Mesendoderm (in vitro differentiated cells): ENCODE measurements around the gene PDZRN3.
A peak's percentile ranks its signal among the peaks of the same experiment; 100 is the strongest.

Experiments
- DNase-seq: peaks from one replicate; pipeline ENCODE4 v3.0.0; 2013
- H2AK5ac ChIP-seq: 2 replicates; pipeline ENCODE4 v1.6.1; 2013; ENCODE audit warnings: low read length, inconsistent platforms
- H2BK120ac ChIP-seq: 2 replicates; pipeline ENCODE4 v1.6.1; 2013; ENCODE audit warnings: low read depth, mild to moderate bottlenecking, low read length, moderate library complexity, mixed read lengths
- H2BK15ac ChIP-seq: replicated peaks from 2 replicates; pipeline ENCODE4 v1.6.1; 2013; ENCODE audit warnings: low read depth, mild to moderate bottlenecking, moderate library complexity
- H2BK5ac ChIP-seq: 2 replicates; pipeline ENCODE4 v1.6.1; 2013; ENCODE audit warnings: low read length, inconsistent platforms
- H3K18ac ChIP-seq: 2 replicates; pipeline ENCODE4 v1.6.1; 2013; ENCODE audit warnings: mild to moderate bottlenecking, low read length, mixed read lengths
- H3K23ac ChIP-seq: one replicate; pipeline ENCODE4 v1.6.1; 2013; ENCODE audit warnings: low read length
- H3K27ac ChIP-seq: 2 replicates; pipeline ENCODE4 v1.5.1; 2013; ENCODE audit warnings: low read depth, mild to moderate bottlenecking, inconsistent platforms, low read length, moderate library complexity
- H3K27me3 ChIP-seq: 2 replicates; pipeline ENCODE4 v1.6.1; 2013; ENCODE audit warnings: low read length, control low read depth, mild to moderate bottlenecking, inconsistent platforms; ENCODE audit not compliant: insufficient read depth, poor library complexity
- H3K36me3 ChIP-seq: 2 replicates; pipeline ENCODE4 v1.6.1; 2013; ENCODE audit warnings: low read length, inconsistent platforms; ENCODE audit not compliant: control insufficient read depth, insufficient read depth
- H3K4ac ChIP-seq: one replicate; pipeline ENCODE4 v1.6.1; 2013; ENCODE audit warnings: low read depth, mild to moderate bottlenecking, low read length, moderate library complexity
- H3K4me1 ChIP-seq: 2 replicates; pipeline ENCODE4 v1.6.1; 2013; ENCODE audit warnings: low read depth, low read length, inconsistent platforms; ENCODE audit not compliant: control insufficient read depth
- H3K4me2 ChIP-seq: 2 replicates; pipeline ENCODE4 v1.6.1; 2013; ENCODE audit warnings: low read length
- H3K4me3 ChIP-seq: 2 replicates; pipeline ENCODE4 v1.5.1; 2013; ENCODE audit warnings: mild to moderate bottlenecking, low read length
- H3K56ac ChIP-seq: one replicate; pipeline ENCODE4 v1.6.1; 2013; ENCODE audit warnings: low read length
- H3K79me1 ChIP-seq: 2 replicates; pipeline ENCODE4 v1.6.1; 2013; ENCODE audit warnings: low read length, inconsistent platforms
- H3K79me2 ChIP-seq: 2 replicates; pipeline ENCODE4 v1.6.1; 2013; ENCODE audit warnings: mild to moderate bottlenecking, low read length; ENCODE audit not compliant: control insufficient read depth, insufficient read depth
- H3K9ac ChIP-seq: 2 replicates; pipeline ENCODE4 v1.6.1; 2013; ENCODE audit warnings: low read length, inconsistent platforms
- H4K5ac ChIP-seq: one replicate; pipeline ENCODE4 v1.6.1; 2013; ENCODE audit warnings: low read length
- H4K8ac ChIP-seq: one replicate; pipeline ENCODE4 v1.6.1; 2013; ENCODE audit warnings: low read depth, mild to moderate bottlenecking, control low read depth, low read length, moderate library complexity
- WGBS: extraction: QIAGEN DNeasy Blood & Tissue Kit; methylation state at CpG from one replicate; pipeline ENCODE4 v1.1.7; 2013; ENCODE audit warnings: low lambda C conversion rate, missing lambda C conversion rate; ENCODE audit not compliant: insufficient coverage; ENCODE audit errors: extremely low coverage; 5-methylcytosine and 5-hydroxymethylcytosine counted together

PDZRN3 gene

GRCh38 chr3:73510784-73511183, 114.0 kb downstream of the PDZRN3 start:
- Histone ChIP-seq H2BK5ac (no peak overlapping the region), H4K5ac (no peak overlapping the region), H3K4me2 (no peak overlapping the region), H3K9ac (no peak overlapping the region), H3K56ac (no peak overlapping the region), H3K23ac (no peak overlapping the region), H2BK120ac (no peak overlapping the region), H4K8ac (no peak overlapping the region), H3K79me2 (no peaks in the 10 kb centered on the region), H3K36me3 (no peaks in the 10 kb centered on the region), H2BK15ac (no peak overlapping the region), H3K4me3 (no peak overlapping the region), H2AK5ac (no peak overlapping the region), H3K4me1 (peaks cover 16% of the 10 kb centered on the region), H3K27ac (no peak overlapping the region), H3K18ac (no peak overlapping the region), H3K27me3 (no peaks in the 10 kb centered on the region), H3K4ac (no peak overlapping the region), H3K79me1 (no peaks in the 10 kb centered on the region)
- WGBS: no CpG with 5 or more reads among the region's 3 CpGs
- DNase-seq: no peak

GRCh38 chr3:73510334-73510733, 114.4 kb downstream of the PDZRN3 start:
- no peaks in the 10 kb centered on the region for H3K27me3 ChIP-seq
- no peak overlapping the region for H3K9ac ChIP-seq
- no peaks in the 10 kb centered on the region for H3K36me3 ChIP-seq
- H3K79me2 ChIP-seq: no peaks in the 10 kb centered on the region
- H3K18ac ChIP-seq: no peak overlapping the region
- peaks cover 16% of the 10 kb centered on the region for H3K4me1 ChIP-seq
- no peak overlapping the region for H3K4ac ChIP-seq
- H2BK15ac ChIP-seq: no peak overlapping the region
- peak overlapping the region; percentile 4 for H2AK5ac ChIP-seq
- no peak overlapping the region for H4K8ac ChIP-seq
- no peak overlapping the region for H3K23ac ChIP-seq
- H4K5ac ChIP-seq: no peak overlapping the region
- no peak overlapping the region for H3K4me3 ChIP-seq
- no peak overlapping the region for H3K27ac ChIP-seq
- no peak overlapping the region for H2BK120ac ChIP-seq
- no CpG with 5 or more reads among the region's 4 CpGs for WGBS
- no peak for DNase-seq
- no peak overlapping the region for H3K56ac ChIP-seq
- H3K4me2 ChIP-seq: no peak overlapping the region
- no peak overlapping the region for H2BK5ac ChIP-seq
- no peaks in the 10 kb centered on the region for H3K79me1 ChIP-seq

GRCh38 chr3:73509816-73510215, 114.9 kb downstream of the PDZRN3 start:
- H2BK15ac ChIP-seq: no peak overlapping the region
- H3K56ac ChIP-seq: no peak overlapping the region
- no peak overlapping the region for H4K5ac ChIP-seq
- no peak overlapping the region for H3K27ac ChIP-seq
- no peak overlapping the region for H2AK5ac ChIP-seq
- no peaks in the 10 kb centered on the region for H3K79me1 ChIP-seq
- no CpG with 5 or more reads among the region's 7 CpGs for WGBS
- H3K23ac ChIP-seq: no peak overlapping the region
- no peaks in the 10 kb centered on the region for H3K36me3 ChIP-seq
- DNase-seq: no peak
- no peak overlapping the region for H4K8ac ChIP-seq
- H3K4me3 ChIP-seq: no peak overlapping the region
- H3K27me3 ChIP-seq: no peaks in the 10 kb centered on the region
- H2BK120ac ChIP-seq: no peak overlapping the region
- H2BK5ac ChIP-seq: no peak overlapping the region
- no peaks in the 10 kb centered on the region for H3K79me2 ChIP-seq
- no peak overlapping the region for H3K9ac ChIP-seq
- no peak overlapping the region for H3K4me2 ChIP-seq
- H3K18ac ChIP-seq: peak overlapping the region; percentile 23
- peaks cover 16% of the 10 kb centered on the region for H3K4me1 ChIP-seq
- no peak overlapping the region for H3K4ac ChIP-seq

- Histone ChIP-seq H3K4me1 (peaks cover 14% of the 10 kb centered on the region), H3K23ac (no peak overlapping the region), H3K27ac (no peak overlapping the region), H2BK5ac (peak overlapping the region; percentile 64), H2BK120ac (no peak overlapping the region), H3K36me3 (no peaks in the 10 kb centered on the region), H4K5ac (peak overlapping the region; percentile 33), H3K56ac (peak overlapping the region; percentile 69), H3K79me2 (no peaks in the 10 kb centered on the region), H2AK5ac (no peak overlapping the region), H3K18ac (peak overlapping the region; percentile 13), H3K27me3 (no peaks in the 10 kb centered on the region), H3K4me3 (no peak overlapping the region), H4K8ac (no peak overlapping the region), H2BK15ac (no peak overlapping the region), H3K79me1 (no peaks in the 10 kb centered on the region), H3K4ac (no peak overlapping the region), H3K4me2 (no peak overlapping the region), H3K9ac (no peak overlapping the region)
- DNase-seq: no peak
- no CpG with 5 or more reads among the region's 5 CpGs for WGBS
Measured at GRCh38 chr3:73509066-73509465, 115.7 kb downstream of the PDZRN3 start.

- H3K27ac ChIP-seq: no peak overlapping the region
- no CpG with 5 or more reads among the region's 6 CpGs for WGBS
Measured at GRCh38 chr3:73508330-73508954, 116.3 kb downstream of the PDZRN3 start.

GRCh38 chr3:73504852-73505251, 119.9 kb downstream of the PDZRN3 start:
- H3K56ac ChIP-seq: no peak overlapping the region
- WGBS: no CpG with 5 or more reads among the region's 4 CpGs
- H3K27me3 ChIP-seq: no peaks in the 10 kb centered on the region
- H3K27ac ChIP-seq: no peak overlapping the region
- H2BK15ac ChIP-seq: no peak overlapping the region
- no peaks in the 10 kb centered on the region for H3K36me3 ChIP-seq
- DNase-seq: no peak
- peaks cover 2% of the 10 kb centered on the region for H3K4me1 ChIP-seq
- no peaks in the 10 kb centered on the region for H3K79me2 ChIP-seq
- H3K18ac ChIP-seq: no peak overlapping the region
- H2BK120ac ChIP-seq: no peak overlapping the region
- no peak overlapping the region for H3K4me2 ChIP-seq
- no peak overlapping the region for H3K4ac ChIP-seq
- no peak overlapping the region for H2BK5ac ChIP-seq
- H3K23ac ChIP-seq: no peak overlapping the region
- H3K79me1 ChIP-seq: no peaks in the 10 kb centered on the region
- H4K8ac ChIP-seq: no peak overlapping the region
- H3K4me3 ChIP-seq: no peak overlapping the region
- H2AK5ac ChIP-seq: no peak overlapping the region
- H4K5ac ChIP-seq: no peak overlapping the region
- no peak overlapping the region for H3K9ac ChIP-seq

More at GRCh38 chr3:73508330-73508954, 116.3 kb downstream of the PDZRN3 start:
- Histone ChIP-seq H4K5ac (no peak overlapping the region), H2AK5ac (no peak overlapping the region), H3K9ac (no peak overlapping the region), H3K4me2 (no peak overlapping the region), H3K79me1 (no peaks in the 10 kb centered on the region), H3K4me3 (no peak overlapping the region), H2BK15ac (no peak overlapping the region), H3K27me3 (no peaks in the 10 kb centered on the region), H2BK120ac (no peak overlapping the region), H3K4ac (no peak overlapping the region), H3K79me2 (no peaks in the 10 kb centered on the region), H2BK5ac (no peak overlapping the region), H4K8ac (no peak overlapping the region), H3K18ac (peak overlapping the region; percentile 13), H3K23ac (no peak overlapping the region), H3K4me1 (peaks cover 14% of the 10 kb centered on the region), H3K36me3 (no peaks in the 10 kb centered on the region), H3K56ac (no peak overlapping the region)
- peak; percentile 85 for DNase-seq
